Right lobe of liver (tissue), 4 donors: Measurements from ENCODE around the gene LPIN2.

Source experiments
- POLR2A ChIP-seq: fragments of 450-650 bp; IDR thresholded peaks from one replicate; pipeline ENCODE4 v1.6.1; 2017; ENCODE audit warnings: antibody characterized with exemption, mild to moderate bottlenecking
- TF ChIP-seq, protein P1 (sequence below), 4 donors: fragments of 200-600 bp in 3 of 4; fragments of 450-650 bp in 1 of 4; IDR thresholded peaks; one replicate each; pipeline versions ENCODE4 v1.5.1 to v1.8.0; 2016 to 2022; ENCODE audit warnings: antibody characterized with exemption in 4 of 4, mild to moderate bottlenecking in 2 of 4
- donor health status: DM: no; HTN: no; CAD: no.
- donor health status: DM: no; HTN: no; CAD: no.
- donor health status: DM: no; HTN: yes; CAD: no.

DNA sequence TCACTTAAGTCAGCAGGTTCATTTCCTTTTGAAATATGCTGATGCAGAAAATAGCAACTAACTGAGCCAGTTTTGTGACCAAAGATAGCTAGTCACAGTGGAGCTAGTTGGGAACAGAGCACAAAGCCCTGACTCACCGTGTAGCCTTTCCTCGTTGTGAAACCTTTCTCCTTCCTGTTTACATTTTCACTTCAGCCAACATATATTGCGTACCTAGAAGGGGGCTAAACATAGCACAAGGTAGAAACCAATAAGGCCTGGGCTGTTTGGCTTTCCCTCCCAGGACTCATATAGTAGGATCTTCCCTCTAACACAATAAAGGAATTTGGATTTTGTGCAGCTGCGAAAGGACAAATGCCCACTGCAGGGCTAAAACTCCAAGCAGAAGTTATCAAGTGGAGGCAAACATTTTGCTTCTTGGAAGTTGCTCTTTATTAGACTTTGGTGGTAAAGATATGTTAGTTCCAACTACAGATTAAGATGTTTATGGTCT, 24.5 kb upstream of the LPIN2 start:
- TF ChIP-seq, protein P1, sequence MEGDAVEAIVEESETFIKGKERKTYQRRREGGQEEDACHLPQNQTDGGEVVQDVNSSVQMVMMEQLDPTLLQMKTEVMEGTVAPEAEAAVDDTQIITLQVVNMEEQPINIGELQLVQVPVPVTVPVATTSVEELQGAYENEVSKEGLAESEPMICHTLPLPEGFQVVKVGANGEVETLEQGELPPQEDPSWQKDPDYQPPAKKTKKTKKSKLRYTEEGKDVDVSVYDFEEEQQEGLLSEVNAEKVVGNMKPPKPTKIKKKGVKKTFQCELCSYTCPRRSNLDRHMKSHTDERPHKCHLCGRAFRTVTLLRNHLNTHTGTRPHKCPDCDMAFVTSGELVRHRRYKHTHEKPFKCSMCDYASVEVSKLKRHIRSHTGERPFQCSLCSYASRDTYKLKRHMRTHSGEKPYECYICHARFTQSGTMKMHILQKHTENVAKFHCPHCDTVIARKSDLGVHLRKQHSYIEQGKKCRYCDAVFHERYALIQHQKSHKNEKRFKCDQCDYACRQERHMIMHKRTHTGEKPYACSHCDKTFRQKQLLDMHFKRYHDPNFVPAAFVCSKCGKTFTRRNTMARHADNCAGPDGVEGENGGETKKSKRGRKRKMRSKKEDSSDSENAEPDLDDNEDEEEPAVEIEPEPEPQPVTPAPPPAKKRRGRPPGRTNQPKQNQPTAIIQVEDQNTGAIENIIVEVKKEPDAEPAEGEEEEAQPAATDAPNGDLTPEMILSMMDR (IDR thresholded peaks at IDR 0.05) = no peak
- TF ChIP-seq POLR2A = no peak
